HG02610 (cell line): ENCODE data around the gene ARID1B.

Experiments
- ATAC-seq: cut with Tn5 transposase; IDR thresholded peaks from one replicate; pipeline ENCODE4 v1.9.1; 2021; ENCODE audit warnings: mild to moderate bottlenecking, moderate library complexity; ENCODE audit not compliant: unreplicated experiment

The ARID1B gene

DNA sequence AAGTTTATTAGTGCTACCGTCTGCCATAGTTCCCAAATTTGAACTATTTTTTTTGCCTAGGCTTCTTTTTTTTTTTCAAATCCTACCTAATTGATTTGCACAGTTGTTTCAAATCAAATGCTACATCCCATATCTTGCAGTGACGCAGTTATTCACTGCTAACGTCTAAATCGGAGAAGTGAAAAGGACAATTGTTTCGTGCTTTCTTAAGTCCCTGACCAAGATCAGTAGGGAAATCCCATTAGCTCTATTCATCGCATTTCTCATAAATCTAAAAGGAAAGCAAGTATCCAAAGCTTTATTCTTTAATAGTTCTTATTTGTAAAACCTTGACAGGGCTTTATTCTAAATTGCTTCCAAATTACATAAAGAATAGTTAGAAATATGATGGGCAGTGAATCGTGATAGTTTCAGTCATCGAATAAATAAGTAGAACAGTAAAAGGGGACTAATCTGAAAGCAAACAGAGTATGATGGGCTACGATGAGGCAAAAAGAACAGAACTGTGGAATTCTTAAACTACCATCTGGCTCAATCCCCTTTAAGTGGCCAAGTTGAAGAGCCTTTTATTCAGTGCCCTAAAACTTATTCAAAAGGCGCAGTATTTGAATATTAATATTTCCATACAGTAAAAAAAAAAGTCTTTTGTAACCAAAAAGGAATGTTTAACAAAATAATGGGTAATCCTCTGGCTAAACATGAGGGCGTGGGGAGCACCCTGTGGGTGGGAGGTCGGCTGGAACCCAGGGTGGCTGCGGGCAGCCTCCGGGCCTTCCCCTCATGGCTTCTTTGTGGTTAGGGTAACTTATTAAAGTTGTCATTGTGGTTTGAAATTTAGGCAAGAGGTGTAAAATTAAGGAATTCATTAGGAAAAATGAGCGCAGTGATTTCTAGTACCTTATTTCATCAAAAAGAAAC is 3.0 kb upstream of the ARID1B start:
- ATAC-seq, result no peak

DNA sequence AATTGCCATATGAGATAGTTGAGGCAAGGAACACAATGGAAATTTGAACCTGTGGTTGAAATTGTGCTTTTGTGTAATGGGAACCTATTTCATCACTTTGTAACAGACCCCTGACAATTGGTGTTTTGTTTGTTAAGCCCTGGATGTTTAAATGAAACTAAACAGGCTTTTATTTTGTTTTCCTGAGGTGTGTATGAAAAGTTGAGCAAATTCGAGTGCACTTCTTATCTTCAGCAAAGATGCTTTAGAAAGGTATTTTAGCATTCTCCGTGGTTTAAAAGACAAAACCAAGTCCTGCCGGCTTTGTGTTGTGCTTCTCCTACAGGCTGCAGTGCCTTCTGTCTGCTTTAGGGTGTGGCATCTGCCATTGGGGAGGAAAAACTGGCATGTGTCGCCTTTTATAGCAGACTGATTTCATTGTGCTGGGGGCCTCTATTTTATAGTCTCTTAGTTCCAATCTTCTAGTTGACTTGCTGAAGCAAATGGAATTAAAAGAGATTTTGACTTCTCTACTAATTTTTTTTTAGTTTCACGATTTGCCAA is 2.2 kb upstream of the ARID1B start:
- ATAC-seq, result no peak

DNA sequence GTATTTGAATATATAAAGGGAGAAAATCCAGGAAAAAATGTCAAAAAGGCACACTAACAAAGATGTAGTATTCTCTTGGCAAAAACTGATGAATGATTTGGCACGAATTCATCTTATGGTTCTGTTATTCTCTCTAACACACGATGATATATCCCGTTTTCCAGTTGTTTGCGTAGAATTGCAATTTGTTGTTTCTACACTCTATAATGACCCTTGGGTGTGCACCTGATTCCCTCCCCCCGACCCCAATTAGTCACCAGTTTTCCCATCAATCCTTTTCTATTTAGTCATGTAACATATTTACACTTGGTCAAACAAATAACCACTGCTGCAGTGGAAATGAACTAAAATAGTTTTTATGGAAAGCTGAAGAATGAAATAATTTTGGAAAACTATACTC is 1.5 kb upstream of the ARID1B start:
- no peak for ATAC-seq

DNA sequence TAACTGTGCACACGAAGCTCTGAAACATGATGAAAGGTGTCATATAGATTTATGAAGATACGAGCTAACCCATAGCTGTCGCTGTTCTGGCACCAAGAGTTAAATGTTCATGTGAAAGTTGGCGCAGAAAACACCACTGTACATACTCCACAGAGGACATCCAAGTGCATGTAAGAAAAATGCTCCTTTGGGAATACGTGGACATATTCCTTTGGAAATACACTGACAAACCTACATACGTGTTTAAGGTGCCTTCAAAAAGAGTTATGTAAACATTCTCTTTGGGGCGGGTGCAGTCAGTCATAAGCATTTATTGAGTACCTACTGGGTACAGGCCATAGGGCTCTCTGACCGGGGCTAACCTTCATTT is 723 bp upstream of the ARID1B start:
- no peak for ATAC-seq

DNA sequence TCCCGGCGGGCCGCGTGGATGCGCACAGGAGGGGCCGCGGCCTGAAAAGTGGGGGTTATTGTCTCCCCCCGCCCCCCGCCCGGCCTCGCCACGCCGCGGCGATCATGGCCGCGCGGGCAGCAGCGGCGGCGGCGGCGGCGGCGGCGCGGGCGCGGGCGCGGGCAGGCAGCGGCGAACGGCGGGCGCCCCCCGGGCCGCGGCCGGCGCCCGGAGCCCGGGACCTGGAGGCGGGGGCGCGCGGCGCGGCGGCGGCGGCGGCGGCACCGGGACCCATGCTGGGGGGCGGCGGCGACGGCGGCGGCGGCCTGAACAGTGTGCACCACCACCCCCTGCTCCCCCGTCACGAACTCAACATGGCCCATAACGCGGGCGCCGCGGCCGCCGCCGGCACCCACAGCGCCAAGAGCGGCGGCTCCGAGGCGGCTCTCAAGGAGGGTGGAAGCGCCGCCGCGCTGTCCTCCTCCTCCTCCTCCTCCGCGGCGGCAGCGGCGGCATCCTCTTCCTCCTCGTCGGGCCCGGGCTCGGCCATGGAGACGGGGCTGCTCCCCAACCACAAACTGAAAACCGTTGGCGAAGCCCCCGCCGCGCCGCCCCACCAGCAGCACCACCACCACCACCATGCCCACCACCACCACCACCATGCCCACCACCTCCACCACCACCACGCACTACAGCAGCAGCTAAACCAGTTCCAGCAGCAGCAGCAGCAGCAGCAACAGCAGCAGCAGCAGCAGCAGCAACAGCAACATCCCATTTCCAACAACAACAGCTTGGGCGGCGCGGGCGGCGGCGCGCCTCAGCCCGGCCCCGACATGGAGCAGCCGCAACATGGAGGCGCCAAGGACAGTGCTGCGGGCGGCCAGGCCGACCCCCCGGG is 637 bp downstream of the ARID1B start:
- ATAC-seq, result peak; percentile 19

DNA sequence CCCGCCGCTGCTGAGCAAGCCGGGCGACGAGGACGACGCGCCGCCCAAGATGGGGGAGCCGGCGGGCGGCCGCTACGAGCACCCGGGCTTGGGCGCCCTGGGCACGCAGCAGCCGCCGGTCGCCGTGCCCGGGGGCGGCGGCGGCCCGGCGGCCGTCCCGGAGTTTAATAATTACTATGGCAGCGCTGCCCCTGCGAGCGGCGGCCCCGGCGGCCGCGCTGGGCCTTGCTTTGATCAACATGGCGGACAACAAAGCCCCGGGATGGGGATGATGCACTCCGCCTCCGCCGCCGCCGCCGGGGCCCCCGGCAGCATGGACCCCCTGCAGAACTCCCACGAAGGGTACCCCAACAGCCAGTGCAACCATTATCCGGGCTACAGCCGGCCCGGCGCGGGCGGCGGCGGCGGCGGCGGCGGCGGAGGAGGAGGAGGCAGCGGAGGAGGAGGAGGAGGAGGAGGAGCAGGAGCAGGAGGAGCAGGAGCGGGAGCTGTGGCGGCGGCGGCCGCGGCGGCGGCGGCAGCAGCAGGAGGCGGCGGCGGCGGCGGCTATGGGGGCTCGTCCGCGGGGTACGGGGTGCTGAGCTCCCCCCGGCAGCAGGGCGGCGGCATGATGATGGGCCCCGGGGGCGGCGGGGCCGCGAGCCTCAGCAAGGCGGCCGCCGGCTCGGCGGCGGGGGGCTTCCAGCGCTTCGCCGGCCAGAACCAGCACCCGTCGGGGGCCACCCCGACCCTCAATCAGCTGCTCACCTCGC is 1.5 kb downstream of the ARID1B start:
- no peak for ATAC-seq

DNA sequence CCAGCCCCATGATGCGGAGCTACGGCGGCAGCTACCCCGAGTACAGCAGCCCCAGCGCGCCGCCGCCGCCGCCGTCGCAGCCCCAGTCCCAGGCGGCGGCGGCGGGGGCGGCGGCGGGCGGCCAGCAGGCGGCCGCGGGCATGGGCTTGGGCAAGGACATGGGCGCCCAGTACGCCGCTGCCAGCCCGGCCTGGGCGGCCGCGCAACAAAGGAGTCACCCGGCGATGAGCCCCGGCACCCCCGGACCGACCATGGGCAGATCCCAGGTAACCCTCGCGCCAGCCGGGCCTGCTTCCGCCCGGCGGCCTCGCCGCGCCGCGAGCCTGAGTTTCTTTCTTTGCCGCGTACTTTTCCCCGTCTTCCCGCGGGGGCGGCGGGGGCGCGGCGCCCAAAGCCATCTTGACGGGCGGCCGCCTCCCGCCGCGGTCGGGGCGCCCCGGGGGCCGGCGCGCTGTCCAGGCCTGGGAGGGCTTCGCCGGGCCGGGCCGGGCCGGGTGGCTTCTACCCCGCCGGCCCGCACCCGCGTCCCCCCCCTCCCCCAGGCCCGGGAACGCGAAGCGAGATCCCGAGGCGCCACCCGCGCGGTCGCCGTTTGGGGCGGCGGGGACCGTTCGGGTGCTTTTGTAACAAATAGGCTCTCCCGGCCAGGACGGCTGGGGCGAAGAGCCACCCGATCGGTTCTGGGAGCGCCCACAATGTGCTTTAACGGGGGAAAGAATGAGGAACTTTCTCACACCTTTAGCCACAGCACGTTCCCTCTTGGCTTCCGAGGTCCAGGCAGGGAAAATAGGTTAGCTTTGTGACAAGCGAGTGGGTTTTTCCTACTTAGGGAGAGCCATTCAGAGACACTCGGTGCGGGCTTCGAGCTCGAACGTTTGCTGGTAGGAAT is 2.3 kb downstream of the ARID1B start:
- ATAC-seq, result no peak

DNA sequence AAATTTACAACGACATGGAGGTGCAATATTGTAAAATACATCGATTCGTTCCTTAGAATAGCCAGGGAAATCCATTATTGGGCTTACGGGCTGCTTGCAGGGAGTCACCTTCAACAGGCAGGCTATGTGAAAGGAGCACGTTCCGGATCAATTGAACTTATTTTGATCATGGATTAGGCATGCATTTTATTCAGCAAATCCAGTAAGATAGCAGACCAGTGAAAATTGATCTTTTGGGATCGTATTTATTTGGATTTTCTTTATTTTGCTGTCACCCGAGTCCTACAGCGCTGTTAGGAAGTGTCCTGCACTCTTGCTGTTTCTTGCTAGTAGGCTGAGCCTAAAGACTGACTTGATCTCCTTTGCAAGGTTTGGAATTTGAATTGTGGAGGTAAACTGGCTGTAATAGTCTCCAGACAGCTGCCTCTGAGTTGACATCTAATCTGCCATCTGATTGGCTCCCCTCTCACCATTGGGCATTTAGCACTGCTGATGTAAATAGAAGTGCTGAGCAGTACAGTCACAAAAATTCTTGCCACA is 3.0 kb downstream of the ARID1B start:
- ATAC-seq, result peak; percentile 56

DNA sequence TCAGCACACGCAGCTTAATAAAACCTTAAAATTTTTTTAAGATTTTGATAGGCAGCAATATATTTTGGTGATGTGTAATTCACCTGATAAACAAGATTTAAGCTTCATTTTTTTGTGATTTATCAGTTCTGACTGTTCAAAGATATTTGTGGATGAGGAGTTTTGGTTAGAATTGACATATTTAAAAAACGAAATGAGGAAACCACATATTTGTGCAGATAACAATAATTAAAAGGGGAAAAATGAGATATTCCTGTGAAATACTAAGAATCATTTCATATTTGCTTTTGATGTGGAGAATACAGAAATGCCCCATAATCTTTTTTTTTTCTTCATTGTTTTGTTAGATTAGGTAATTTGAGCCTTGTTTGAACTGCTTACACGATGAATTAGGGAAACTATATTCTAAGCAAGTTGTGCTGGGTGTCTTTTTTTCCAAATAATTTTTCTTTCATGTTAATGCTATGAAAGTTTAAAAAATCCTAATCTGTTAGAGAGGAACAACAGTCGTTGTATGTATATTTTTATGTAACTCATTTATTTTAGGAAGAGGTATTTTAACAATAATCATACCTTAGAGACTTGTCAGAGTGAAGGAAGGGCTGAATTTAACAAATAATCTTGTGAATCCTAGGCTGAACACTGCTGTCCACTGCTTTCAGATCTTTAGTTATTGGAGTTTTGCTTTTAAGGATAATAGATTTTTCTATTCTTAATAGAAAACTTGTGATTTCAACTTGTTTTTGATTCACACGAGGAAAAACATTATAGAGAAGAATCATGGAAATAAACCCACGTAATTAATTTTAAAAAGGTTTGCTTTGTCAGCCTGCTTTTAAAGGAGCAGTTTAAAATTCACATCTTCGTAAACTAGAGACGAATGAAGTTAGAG is 4.0 kb downstream of the ARID1B start:
- no peak for ATAC-seq

DNA sequence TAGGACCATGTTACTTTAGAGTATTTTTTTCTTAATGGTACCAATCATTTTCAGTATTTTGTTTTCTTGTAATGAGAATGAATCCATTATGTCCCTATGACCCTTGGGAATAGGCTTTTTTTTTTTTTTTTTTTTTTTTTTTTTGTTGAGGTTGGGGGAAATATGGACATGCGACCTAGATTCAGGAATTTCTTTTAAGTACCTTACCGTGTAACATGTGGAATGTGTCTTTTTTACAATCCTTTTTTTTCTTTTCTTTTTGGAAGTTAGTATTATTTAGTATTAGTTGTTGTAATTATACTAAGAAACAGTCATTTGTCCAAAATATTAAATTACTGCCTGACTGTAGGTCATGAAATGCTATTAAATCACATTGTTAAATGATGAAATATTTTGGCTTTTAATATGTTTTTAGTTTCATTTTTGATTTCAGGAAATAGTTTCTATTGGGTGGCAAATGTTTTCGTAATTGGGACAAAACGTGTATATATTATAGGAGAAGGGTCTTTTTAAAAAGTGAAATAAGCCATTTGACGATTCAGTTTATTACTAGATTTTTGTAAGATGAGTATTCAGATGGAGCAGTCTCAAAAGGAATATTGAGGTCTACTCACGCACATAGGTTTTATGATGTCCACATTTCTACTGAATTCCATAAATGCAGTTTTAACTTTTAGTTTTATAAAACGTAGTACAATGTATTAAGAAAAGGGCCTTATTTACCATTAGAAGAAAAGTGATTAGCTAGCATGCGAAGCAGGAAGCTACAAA is 4.9 kb downstream of the ARID1B start:
- no peak for ATAC-seq

DNA sequence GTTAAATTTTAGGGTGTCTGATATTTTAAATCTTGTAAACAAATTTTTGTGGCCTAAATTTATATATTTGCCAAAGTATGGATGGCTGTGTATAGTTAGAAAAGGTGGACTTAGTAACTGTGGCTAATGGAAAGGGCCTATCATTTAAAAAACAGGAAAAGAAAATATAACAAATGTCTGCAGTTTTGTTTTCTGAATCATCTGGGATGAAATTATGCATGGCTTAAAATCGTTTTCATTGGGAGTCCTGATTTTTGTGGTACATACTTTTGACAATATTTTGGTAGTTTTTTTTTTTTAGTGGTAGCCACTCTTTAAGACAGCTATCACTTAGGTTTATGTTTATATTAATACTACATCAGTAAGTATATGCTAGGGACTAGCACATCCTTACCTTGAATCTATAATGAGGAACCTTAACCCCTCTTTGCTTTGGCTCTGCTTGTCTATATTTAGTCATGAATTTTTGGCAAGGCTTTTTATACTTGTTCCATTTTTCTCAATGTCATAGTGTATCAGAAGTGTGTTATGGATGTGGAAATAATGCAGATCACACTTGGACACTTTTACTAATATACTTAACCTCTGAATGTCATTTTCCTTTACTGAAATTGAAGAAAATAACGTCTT is 5.6 kb downstream of the ARID1B start:
- ATAC-seq, result no peak

DNA sequence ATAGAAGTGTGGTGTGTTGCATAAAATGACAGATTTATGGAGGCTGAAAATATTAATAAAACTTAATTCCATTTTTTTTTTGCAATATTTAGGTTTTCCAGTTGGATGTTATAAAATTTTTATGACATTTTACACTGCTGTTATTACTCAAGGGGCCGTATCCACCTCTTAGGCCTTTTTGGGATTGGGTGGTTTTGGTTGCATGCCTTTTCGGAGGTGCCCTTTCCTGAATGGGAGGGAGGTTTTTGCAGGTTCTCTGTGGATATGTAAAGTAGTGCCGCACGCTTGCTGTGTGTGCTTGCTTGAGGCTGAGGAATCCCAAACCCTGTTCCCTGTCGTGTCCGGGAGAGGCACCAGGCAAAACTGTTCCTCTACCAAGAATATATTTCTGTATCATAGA is 6.8 kb downstream of the ARID1B start:
- no peak for ATAC-seq

DNA sequence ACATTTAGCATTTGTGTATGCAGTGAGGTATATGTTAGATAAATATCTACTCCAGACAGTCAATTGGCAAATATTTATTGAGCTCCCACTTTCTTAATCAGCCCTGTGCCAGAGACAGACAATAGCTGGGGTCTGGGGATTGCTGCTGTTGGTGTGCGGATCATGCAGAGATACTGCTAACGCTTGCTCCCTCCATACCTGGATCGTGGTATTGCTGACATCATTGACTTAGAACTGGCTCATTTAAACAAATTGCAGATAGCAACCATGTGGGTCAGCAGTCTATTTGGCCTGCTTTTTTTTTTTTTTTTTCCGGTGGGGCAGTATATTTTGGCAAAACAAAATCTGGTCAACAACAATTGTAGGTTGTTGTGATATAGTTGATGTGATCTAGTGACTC is 9.5 kb downstream of the ARID1B start:
- no peak for ATAC-seq

DNA sequence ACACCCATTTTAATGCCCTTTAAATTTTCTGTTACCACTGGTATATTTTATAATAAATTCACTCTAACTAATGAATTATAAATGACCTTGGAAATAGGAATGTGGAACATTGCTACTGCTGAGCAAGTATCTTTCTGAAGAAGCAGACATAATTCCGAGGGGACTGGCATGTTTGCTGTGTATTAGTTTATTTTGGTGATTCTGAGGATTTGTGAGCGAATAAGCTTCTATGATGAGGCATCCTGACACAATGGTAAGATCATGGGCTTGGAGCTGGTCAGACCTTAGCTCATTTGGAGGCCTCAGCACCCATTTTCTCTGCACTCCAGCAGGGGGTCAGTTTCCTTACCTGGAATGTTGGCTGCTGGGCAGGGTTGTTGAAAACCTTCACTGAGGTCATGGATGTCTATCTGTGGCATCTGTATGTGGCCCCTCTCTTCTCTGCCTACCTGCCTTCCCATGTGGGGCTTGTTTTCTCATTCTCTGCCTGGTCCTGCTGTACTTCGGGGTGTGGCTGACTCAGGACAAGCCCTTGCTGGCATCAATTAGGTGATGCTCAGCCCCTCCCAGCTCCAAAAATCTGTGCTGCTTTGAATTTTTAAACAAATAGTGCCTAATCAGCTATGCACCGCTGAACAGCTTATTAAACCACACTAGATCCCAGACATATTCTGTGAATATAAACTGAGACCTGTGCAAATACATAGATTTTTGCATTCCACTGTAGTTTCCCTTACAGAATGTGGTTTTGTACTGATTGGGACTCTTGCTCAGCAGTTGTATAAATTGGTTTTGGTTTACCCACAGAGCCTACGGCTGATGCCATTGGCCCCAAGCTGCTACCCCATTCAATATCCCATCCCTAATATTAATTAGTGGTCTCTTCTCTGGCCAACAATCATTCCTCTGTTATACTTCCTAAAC is 10.7 kb downstream of the ARID1B start:
- ATAC-seq, result peak; percentile 23

DNA sequence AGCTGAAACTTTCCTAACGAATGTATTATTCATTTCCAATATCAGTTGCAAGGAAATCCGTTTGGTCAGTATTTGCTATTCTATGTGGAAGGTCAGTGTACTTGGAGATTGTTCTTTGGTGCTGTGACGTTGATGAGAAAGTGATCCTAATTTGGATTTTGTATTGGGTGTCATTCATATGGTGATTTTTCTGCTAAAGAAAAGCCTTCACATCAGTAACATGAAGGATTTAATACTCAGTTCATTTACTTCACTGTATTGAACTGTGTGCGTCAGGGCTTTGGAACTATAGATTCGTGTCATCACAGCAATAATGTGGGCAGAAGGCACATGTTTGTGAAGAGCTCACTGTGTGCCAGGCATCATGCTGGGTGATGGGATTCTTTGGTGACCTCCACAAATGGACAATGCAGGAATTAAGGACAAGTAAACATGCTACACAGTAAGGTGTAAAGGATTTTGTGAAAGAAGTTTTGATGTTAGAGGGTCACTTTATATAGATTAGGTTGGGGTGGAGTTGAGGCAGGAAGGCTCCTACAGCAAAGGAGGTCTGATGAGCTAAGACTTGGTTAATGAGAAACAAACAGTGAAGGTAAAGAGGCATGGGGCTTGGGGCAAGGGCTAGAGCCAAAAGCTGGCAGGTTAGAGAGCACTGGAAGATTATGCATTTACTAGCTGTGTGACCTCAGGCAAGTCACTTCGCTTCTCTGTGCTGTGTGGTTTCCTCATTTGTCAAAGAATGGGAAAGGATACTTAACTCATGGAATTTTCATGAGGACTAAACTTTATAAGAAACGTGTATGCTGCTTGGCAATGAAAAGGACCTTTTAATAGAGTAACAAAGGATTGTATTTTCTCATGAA is 12.1 kb downstream of the ARID1B start:
- no peak for ATAC-seq
